OCI-LY1 (cell line): Measurements from ENCODE around the gene SSH3.
"Not testable (repeated sequence)": the region's sequence is repeated elsewhere in the genome, so short reads cannot be mapped to it uniquely, and the experiment has no call there.

Experiments used
- H2AFZ ChIP-seq: fragments of 200-600 bp; sonication (generic), shearing (Covaris generic); 2 replicates; pipeline ENCODE4 v1.6.0; 2014; ENCODE audit warnings: antibody characterized with exemption, mild to moderate bottlenecking, low read length
- H3F3A ChIP-seq: fragments of 200-600 bp; sonication (generic), shearing (Covaris generic); 2 replicates; pipeline ENCODE4 v1.6.0; 2014; ENCODE audit warnings: mild to moderate bottlenecking, antibody characterized with exemption, low read length, moderate library complexity; ENCODE audit not compliant: insufficient read depth
- H3K27ac ChIP-seq: fragments of 200-600 bp; sonication (generic); 2 replicates; pipeline ENCODE4 v1.5.1; 2014; ENCODE audit warnings: low read length, mixed run types, mild to moderate bottlenecking, low read depth; ENCODE audit not compliant: poor library complexity, severe bottlenecking
- H3K27me3 ChIP-seq: fragments of 200-600 bp; sonication (generic); 2 replicates; pipeline ENCODE4 v1.6.0; 2014; ENCODE audit warnings: antibody characterized with exemption, mild to moderate bottlenecking, low read length, moderate library complexity; ENCODE audit not compliant: insufficient read depth
- H3K36me3 ChIP-seq: fragments of 200-600 bp; sonication (generic); 2 replicates; pipeline ENCODE4 v1.6.1; 2014; ENCODE audit warnings: mild to moderate bottlenecking, antibody characterized with exemption, low read length, moderate library complexity, mixed read lengths; ENCODE audit not compliant: insufficient read depth
- H3K4me1 ChIP-seq: fragments of 200-600 bp; sonication (generic); 2 replicates; pipeline ENCODE4 v1.5.1; 2014; ENCODE audit warnings: mild to moderate bottlenecking, low read length, moderate library complexity; ENCODE audit not compliant: insufficient read depth, severe bottlenecking
- H3K4me2 ChIP-seq: fragments of 200-600 bp; sonication (generic), shearing (Covaris generic); 2 replicates; pipeline ENCODE4 v1.6.1; 2014; ENCODE audit warnings: low read length
- H3K4me3 ChIP-seq: fragments of 200-600 bp; sonication (generic); 2 replicates; pipeline ENCODE4 v1.5.1; 2014; ENCODE audit warnings: low read length, low read depth, mild to moderate bottlenecking, mixed read lengths; ENCODE audit not compliant: poor library complexity, severe bottlenecking
- H3K79me2 ChIP-seq: fragments of 200-600 bp; shearing (Covaris generic); 2 replicates; pipeline ENCODE4 v1.6.1; 2016; ENCODE audit warnings: mixed run types, low read length, mixed read lengths; ENCODE audit not compliant: insufficient read depth
- H3K9ac ChIP-seq: fragments of 200-600 bp; sonication (generic), shearing (Covaris generic); 2 replicates; pipeline ENCODE4 v1.6.1; 2014; ENCODE audit warnings: mild to moderate bottlenecking, low read length, mixed read lengths
- H3K9me2 ChIP-seq: fragments of 200-600 bp; sonication (generic), shearing (Covaris generic); 2 replicates; pipeline ENCODE4 v1.6.1; 2014; ENCODE audit warnings: low read depth, mild to moderate bottlenecking, low read length, mixed read lengths
- H3K9me3 ChIP-seq: fragments of 200-600 bp; shearing (Covaris generic); 2 replicates; pipeline ENCODE4 v1.6.1; 2014; ENCODE audit warnings: low read length, mixed read lengths
- H4K20me1 ChIP-seq: fragments of 200-600 bp; sonication (generic), shearing (Covaris generic); 2 replicates; pipeline ENCODE4 v1.6.0; 2016; ENCODE audit warnings: mild to moderate bottlenecking, low read length; ENCODE audit not compliant: insufficient read depth
- CTCF ChIP-seq: fragments of 200-600 bp; sonication (generic), shearing (Covaris generic); IDR thresholded peaks from 2 replicates; pipeline ENCODE4 v1.5.1; 2017; ENCODE audit warnings: mild to moderate bottlenecking, antibody characterized with exemption, low read length, moderate library complexity, mixed read lengths
- EZH2 ChIP-seq: fragments of 200-600 bp; sonication (generic), shearing (Covaris generic); IDR thresholded peaks from 2 replicates; pipeline ENCODE4 v1.8.0; 2017; ENCODE audit warnings: borderline replicate concordance, mixed run types, mild to moderate bottlenecking, antibody characterized with exemption, low read length, moderate library complexity, mixed read lengths

Gene SSH3

GRCh38 chr11:67260406-67260805 is 42.9 kb upstream of the SSH3 start:
- Histone ChIP-seq H4K20me1 (no peaks in the 10 kb centered on the region), H3F3A (no peaks in the 10 kb centered on the region)

GRCh38 chr11:67260885-67261639 is 42.3 kb upstream of the SSH3 start:
- not testable (repeated sequence) for H3K4me3 ChIP-seq, H3K27me3 ChIP-seq, H3F3A ChIP-seq, H3K9ac ChIP-seq, H3K9me3 ChIP-seq, H3K79me2 ChIP-seq, H3K4me2 ChIP-seq, H4K20me1 ChIP-seq, H2AFZ ChIP-seq, H3K9me2 ChIP-seq, H3K27ac ChIP-seq
- Histone ChIP-seq H3K4me1 (peaks cover 18% of the 10 kb centered on the region), H3K36me3 (peaks cover 12% of the 10 kb centered on the region)

More at GRCh38 chr11:67260406-67260805, 42.9 kb upstream of the SSH3 start:
- H2AFZ ChIP-seq = no peak overlapping the region
- peaks cover 13% of the 10 kb centered on the region for H3K4me1 ChIP-seq
- H3K27ac ChIP-seq = no peak overlapping the region
- H3K9me2 ChIP-seq = no peaks in the 10 kb centered on the region
- no peaks in the 10 kb centered on the region for H3K9me3 ChIP-seq
- no peaks in the 10 kb centered on the region for H3K27me3 ChIP-seq
- TF ChIP-seq CTCF (no peak), EZH2 (no peak)
- H3K4me2 ChIP-seq = no peak overlapping the region
- H3K9ac ChIP-seq = no peak overlapping the region
- no peaks in the 10 kb centered on the region for H3K79me2 ChIP-seq
- H3K36me3 ChIP-seq = peaks cover 19% of the 10 kb centered on the region
- no peak overlapping the region for H3K4me3 ChIP-seq

- Histone ChIP-seq H3K27me3 (no peaks in the 10 kb centered on the region), H3K79me2 (no peaks in the 10 kb centered on the region), H3K4me2 (no peak overlapping the region), H2AFZ (no peak overlapping the region), H3F3A (no peaks in the 10 kb centered on the region), H3K27ac (no peak overlapping the region), H3K4me3 (no peak overlapping the region), H4K20me1 (no peaks in the 10 kb centered on the region), H3K36me3 (peaks cover 7% of the 10 kb centered on the region), H3K9me2 (no peaks in the 10 kb centered on the region), H3K9ac (no peak overlapping the region), H3K4me1 (peaks cover 19% of the 10 kb centered on the region), H3K9me3 (no peaks in the 10 kb centered on the region)
- TF ChIP-seq CTCF = no peak
- no peak for TF ChIP-seq EZH2
Measured at GRCh38 chr11:67261640-67261945, 41.7 kb upstream of the SSH3 start.
